SK-N-SH (cell line): Measurements from ENCODE around the gene YTHDF1. TPM values are rescaled to one million over a fixed set of nuclear protein-coding genes. Genes with fewer than 3 reads are reported as not detected.

Experiments used
- CTCF ChIA-PET: fragments of 300-600, 350-600 bp; formaldehyde crosslinking; extraction: SDS; loops from one replicate; lab custom pipeline; 2021; lab: Yijun Ruan, JAX
- POLR2A ChIA-PET: fragments of 350-600 bp; sonication (Branson Sonifier 250); formaldehyde crosslinking; extraction: SDS; loops from one replicate; lab custom pipeline; 2020; ENCODE audit warnings: antibody characterized with exemption, inconsistent platforms; lab: Yijun Ruan, JAX
- DNase-seq: peaks from one replicate; pipeline ENCODE4 v3.0.0; 2012
- H2AFZ ChIP-seq: fragments of 200-600 bp; sonication (generic); 2 replicates; pipeline ENCODE4 v1.8.1; 2016; ENCODE audit warnings: antibody characterized with exemption, mild to moderate bottlenecking, low read depth
- H3F3A ChIP-seq: fragments of 200-600 bp; sonication (generic); replicated peaks from 2 replicates; pipeline ENCODE3; 2016; ENCODE audit warnings: antibody characterized with exemption, mild to moderate bottlenecking; ENCODE audit not compliant: insufficient read depth
- H3K27ac ChIP-seq, 2 experiments: fragments of 200-500 bp in 1 of 2; fragments of 200-600 bp in 1 of 2; sonication (Bioruptor generic) in 1 of 2; sonication (generic), shearing (Covaris generic) in 1 of 2; 2 replicates each; pipeline versions ENCODE4 v1.5.1 to v1.6.1; 2014 to 2016; ENCODE audit warnings: low read depth in 2 of 2, inconsistent platforms in 1 of 2, low read length in 1 of 2, mild to moderate bottlenecking in 1 of 2, mixed read lengths in 1 of 2
- H3K27me3 ChIP-seq: fragments of 200-600 bp; sonication (generic), shearing (Covaris generic); 2 replicates; pipeline ENCODE4 v1.6.1; 2016; ENCODE audit warnings: mixed run types; ENCODE audit not compliant: insufficient read depth
- H3K36me3 ChIP-seq, 2 experiments: fragments of 200-500 bp in 1 of 2; fragments of 200-600 bp in 1 of 2; sonication (Bioruptor generic) in 1 of 2; sonication (generic) in 1 of 2; replicated peaks in 1 of 2; 2 replicates each; pipeline versions ENCODE3 to v1.5.1; 2014 to 2016; ENCODE audit warnings: low read length in 1 of 2, mild to moderate bottlenecking in 1 of 2; ENCODE audit not compliant: insufficient read depth in 2 of 2, control insufficient read depth in 1 of 2
- H3K4me1 ChIP-seq, 2 experiments: fragments of 200-500 bp in 1 of 2; fragments of 200-600 bp in 1 of 2; sonication (Bioruptor generic) in 1 of 2; sonication (generic), shearing (Covaris generic) in 1 of 2; 2 replicates each; pipeline versions ENCODE4 v1.5.1 to v1.6.1; 2014 to 2016; ENCODE audit warnings: low read depth in 1 of 2, low read length in 1 of 2, mixed run types in 1 of 2; ENCODE audit not compliant: insufficient read depth in 2 of 2, control insufficient read depth in 1 of 2
- H3K4me2 ChIP-seq: fragments of 200-600 bp; sonication (generic), shearing (Covaris generic); 2 replicates; pipeline ENCODE4 v1.6.1; 2017; ENCODE audit warnings: mixed run types
- H3K4me3 ChIP-seq, 2 experiments: fragments of 200-500 bp in 1 of 2; fragments of 200-600 bp in 1 of 2; sonication (Bioruptor generic) in 1 of 2; sonication (generic), shearing (Covaris generic) in 1 of 2; 2 replicates each; pipeline versions ENCODE4 v1.5.1 to v1.8.1; 2014 to 2016; ENCODE audit warnings: low read depth in 2 of 2, inconsistent platforms in 1 of 2, low read length in 1 of 2, mild to moderate bottlenecking in 1 of 2, mixed read lengths in 1 of 2, moderate library complexity in 1 of 2
- H3K79me2 ChIP-seq: fragments of 200-600 bp; sonication (generic); 2 replicates; pipeline ENCODE4 v1.8.1; 2017; ENCODE audit warnings: mild to moderate bottlenecking; ENCODE audit not compliant: insufficient read depth
- H3K9ac ChIP-seq: fragments of 200-600 bp; sonication (generic); 2 replicates; pipeline ENCODE4 v1.6.1; 2017; ENCODE audit warnings: mixed run types
- H3K9me2 ChIP-seq: fragments of 200-600 bp; sonication (generic); 2 replicates; pipeline ENCODE4 v1.6.1; 2017; ENCODE audit warnings: mixed run types
- H3K9me3 ChIP-seq: fragments of 200-600 bp; sonication (generic); 2 replicates; pipeline ENCODE4 v1.6.1; 2017; ENCODE audit warnings: mixed run types, mild to moderate bottlenecking, moderate library complexity
- H4K20me1 ChIP-seq: fragments of 200-600 bp; sonication (generic); 2 replicates; pipeline ENCODE4 v1.6.1; 2017; ENCODE audit warnings: mild to moderate bottlenecking, mixed run types; ENCODE audit not compliant: insufficient read depth
- CHD2 ChIP-seq: fragments of 150-350 bp; IDR thresholded peaks from 2 replicates; pipeline ENCODE4 v1.6.1; 2018; ENCODE audit warnings: low read length; ENCODE audit not compliant: partially characterized antibody
- CTCF ChIP-seq: fragments of 200-600 bp; sonication (generic); IDR thresholded peaks from 2 replicates; pipeline ENCODE4 v1.6.1; 2017; ENCODE audit warnings: antibody characterized with exemption, mild to moderate bottlenecking, moderate library complexity
- FOSL2 ChIP-seq: IDR thresholded peaks from 2 replicates; pipeline ENCODE4 v1.4.0; 2012; ENCODE audit warnings: low read depth, mild to moderate bottlenecking, moderate library complexity, borderline replicate concordance
- FOXJ3 ChIP-seq: sonication (generic); formaldehyde crosslinking; IDR thresholded peaks from 2 replicates; pipeline ENCODE4 v1.5.1; 2020; ENCODE audit warnings: mild to moderate bottlenecking, missing genetic modification reagents
- GABPA ChIP-seq: IDR thresholded peaks from 2 replicates; pipeline ENCODE4 v1.4.0; 2012; ENCODE audit warnings: low read depth, mild to moderate bottlenecking
- IRF3 ChIP-seq: fragments of 150-350 bp; IDR thresholded peaks from 2 replicates; pipeline ENCODE4 v1.6.1; 2016; ENCODE audit warnings: mild to moderate bottlenecking, low read depth, low read length
- MEF2A ChIP-seq: IDR thresholded peaks from 2 replicates; pipeline ENCODE4 v1.4.0; 2012; ENCODE audit warnings: low read depth, borderline replicate concordance
- PBX3 ChIP-seq: IDR thresholded peaks from 2 replicates; pipeline ENCODE4; 2012
- RCOR1 ChIP-seq: fragments of 150-350 bp; IDR thresholded peaks from 2 replicates; pipeline ENCODE4 v1.6.1; 2017; ENCODE audit warnings: antibody characterized with exemption, low read length
- RFX5 ChIP-seq: IDR thresholded peaks from 2 replicates; pipeline ENCODE4 v1.6.1; 2012; ENCODE audit warnings: mild to moderate bottlenecking, improper control_type of control experiment, low read length
- RXRA ChIP-seq: IDR thresholded peaks from 2 replicates; pipeline ENCODE4 v1.4.0; 2012; ENCODE audit warnings: low read depth, mild to moderate bottlenecking, borderline replicate concordance
- TAF1 ChIP-seq: IDR thresholded peaks from 2 replicates; pipeline ENCODE4 v1.6.1; 2012; ENCODE audit warnings: low read depth, mild to moderate bottlenecking, low read length, moderate library complexity, borderline replicate concordance
- TCF12 ChIP-seq: IDR thresholded peaks from 2 replicates; pipeline ENCODE4 v1.4.0; 2012
- TEAD4 ChIP-seq: IDR thresholded peaks from 2 replicates; pipeline ENCODE4 v1.4.0; 2012; ENCODE audit warnings: mild to moderate bottlenecking, borderline replicate concordance; ENCODE audit not compliant: insufficient read depth
- USF2 ChIP-seq: fragments of 150-350 bp; IDR thresholded peaks from 2 replicates; pipeline ENCODE4 v1.6.1; 2017; ENCODE audit warnings: antibody characterized with exemption, low read length, low read depth, borderline replicate concordance
- WGBS: methylation state at CpG from one replicate; pipeline ENCODE4 v1.1.6; 2017; ENCODE audit warnings: low lambda C conversion rate; 5-methylcytosine and 5-hydroxymethylcytosine counted together
- polyA plus RNA-seq, 3 experiments: library from polyadenylated mRNA; depleted of rRNA; stranded (reverse); fragments of >200 nt; gene quantifications; 2 replicates each; pipeline ENCODE4 v1.2.3, GENCODE V29; 2012
- TF ChIP-seq, protein P1 (sequence below): IDR thresholded peaks from 2 replicates; pipeline ENCODE4 v1.6.1; 2012; ENCODE audit warnings: mild to moderate bottlenecking, low read depth, low read length, moderate library complexity

The YTHDF1 gene
- polyA plus RNA-seq, 1 of the 3 experiments (the other 2 are of a cell fraction): 17.0 TPM

DNA sequence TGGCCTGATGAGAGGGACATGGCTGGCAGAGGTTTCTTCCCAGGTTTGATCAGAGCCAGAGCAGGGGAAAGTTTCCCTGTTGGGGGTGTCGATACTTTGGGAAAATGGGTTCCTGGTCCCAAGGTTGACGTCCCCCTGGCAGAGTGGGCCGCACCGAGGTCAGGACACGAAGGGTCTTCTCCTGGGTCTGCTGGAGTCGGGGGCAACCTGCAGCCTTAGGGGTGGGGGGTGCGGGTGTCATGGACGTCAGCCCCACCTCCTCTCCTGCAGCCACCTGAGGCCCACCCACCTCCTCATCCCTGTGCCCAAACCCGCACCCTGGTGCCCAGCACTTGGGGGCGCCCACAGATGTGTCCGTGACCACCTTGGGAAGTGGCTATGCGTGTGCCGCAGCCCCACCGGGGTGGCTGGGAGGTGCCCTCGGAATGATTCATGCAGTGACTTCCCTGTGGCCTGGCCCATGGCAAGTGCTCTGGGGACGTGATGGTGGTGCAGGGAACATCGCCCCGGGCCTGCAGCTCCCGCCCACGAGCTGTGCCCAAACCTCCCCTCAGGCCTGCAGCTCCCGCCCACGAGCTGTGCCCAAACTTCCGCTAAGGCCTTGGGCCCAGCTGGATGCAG, 64.9 kb downstream of the YTHDF1 start:
- POLR2A ChIA-PET: no interaction called here
- Histone ChIP-seq H3K9ac (no peak overlapping the region), H3K9me2 (no peaks in the 10 kb centered on the region), H3K27me3 (peaks cover 48% of the 10 kb centered on the region), H4K20me1 (no peaks in the 10 kb centered on the region), H3F3A (no peaks in the 10 kb centered on the region), H3K27ac (no peak overlapping the region), H3K4me2 (no peak overlapping the region), H2AFZ (no peak overlapping the region)
- no peak for DNase-seq
- TF ChIP-seq RFX5: no peak
- TF ChIP-seq IRF3: no peak
- TF ChIP-seq RXRA: no peak
- no peak for TF ChIP-seq TEAD4
- TF ChIP-seq MEF2A: no peak
- no peak for TF ChIP-seq USF2
- TF ChIP-seq CHD2: no peak
- TF ChIP-seq RCOR1: no peak
- no peak for TF ChIP-seq FOSL2
- no peak for TF ChIP-seq TCF12
- no peak for TF ChIP-seq CTCF
- TF ChIP-seq, protein P1, sequence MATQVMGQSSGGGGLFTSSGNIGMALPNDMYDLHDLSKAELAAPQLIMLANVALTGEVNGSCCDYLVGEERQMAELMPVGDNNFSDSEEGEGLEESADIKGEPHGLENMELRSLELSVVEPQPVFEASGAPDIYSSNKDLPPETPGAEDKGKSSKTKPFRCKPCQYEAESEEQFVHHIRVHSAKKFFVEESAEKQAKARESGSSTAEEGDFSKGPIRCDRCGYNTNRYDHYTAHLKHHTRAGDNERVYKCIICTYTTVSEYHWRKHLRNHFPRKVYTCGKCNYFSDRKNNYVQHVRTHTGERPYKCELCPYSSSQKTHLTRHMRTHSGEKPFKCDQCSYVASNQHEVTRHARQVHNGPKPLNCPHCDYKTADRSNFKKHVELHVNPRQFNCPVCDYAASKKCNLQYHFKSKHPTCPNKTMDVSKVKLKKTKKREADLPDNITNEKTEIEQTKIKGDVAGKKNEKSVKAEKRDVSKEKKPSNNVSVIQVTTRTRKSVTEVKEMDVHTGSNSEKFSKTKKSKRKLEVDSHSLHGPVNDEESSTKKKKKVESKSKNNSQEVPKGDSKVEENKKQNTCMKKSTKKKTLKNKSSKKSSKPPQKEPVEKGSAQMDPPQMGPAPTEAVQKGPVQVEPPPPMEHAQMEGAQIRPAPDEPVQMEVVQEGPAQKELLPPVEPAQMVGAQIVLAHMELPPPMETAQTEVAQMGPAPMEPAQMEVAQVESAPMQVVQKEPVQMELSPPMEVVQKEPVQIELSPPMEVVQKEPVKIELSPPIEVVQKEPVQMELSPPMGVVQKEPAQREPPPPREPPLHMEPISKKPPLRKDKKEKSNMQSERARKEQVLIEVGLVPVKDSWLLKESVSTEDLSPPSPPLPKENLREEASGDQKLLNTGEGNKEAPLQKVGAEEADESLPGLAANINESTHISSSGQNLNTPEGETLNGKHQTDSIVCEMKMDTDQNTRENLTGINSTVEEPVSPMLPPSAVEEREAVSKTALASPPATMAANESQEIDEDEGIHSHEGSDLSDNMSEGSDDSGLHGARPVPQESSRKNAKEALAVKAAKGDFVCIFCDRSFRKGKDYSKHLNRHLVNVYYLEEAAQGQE: no peak
- no peak for TF ChIP-seq PBX3
- TF ChIP-seq GABPA: no peak
- no peak for TF ChIP-seq FOXJ3
- no peak for TF ChIP-seq TAF1
- TF ChIP-seq, all 33 proteins: peak for 0
- WGBS: 52% methylated on average over 6 of the region's 23 CpGs
- Histone ChIP-seq H3K79me2 (no peaks in the 10 kb centered on the region), H3K4me1 (no peaks in the 10 kb centered on the region), H3K36me3 (no peaks in the 10 kb centered on the region), H3K4me3 (no peak overlapping the region), H3K9me3 (peaks cover 15% of the 10 kb centered on the region)
- CTCF ChIA-PET: interaction anchor here (0.8 to 1.4 kb wide), 3 partner anchors 25 to 120 kb away, joined by 3 to 5 read pairs (median 3); no protein-coding TSS in a partner anchor
